ENCODE measurements around the gene IKZF3.
"Not testable (repeated sequence)": the region's sequence is repeated elsewhere in the genome, so short reads cannot be mapped to it uniquely, and the experiment has no call there.

DNA sequence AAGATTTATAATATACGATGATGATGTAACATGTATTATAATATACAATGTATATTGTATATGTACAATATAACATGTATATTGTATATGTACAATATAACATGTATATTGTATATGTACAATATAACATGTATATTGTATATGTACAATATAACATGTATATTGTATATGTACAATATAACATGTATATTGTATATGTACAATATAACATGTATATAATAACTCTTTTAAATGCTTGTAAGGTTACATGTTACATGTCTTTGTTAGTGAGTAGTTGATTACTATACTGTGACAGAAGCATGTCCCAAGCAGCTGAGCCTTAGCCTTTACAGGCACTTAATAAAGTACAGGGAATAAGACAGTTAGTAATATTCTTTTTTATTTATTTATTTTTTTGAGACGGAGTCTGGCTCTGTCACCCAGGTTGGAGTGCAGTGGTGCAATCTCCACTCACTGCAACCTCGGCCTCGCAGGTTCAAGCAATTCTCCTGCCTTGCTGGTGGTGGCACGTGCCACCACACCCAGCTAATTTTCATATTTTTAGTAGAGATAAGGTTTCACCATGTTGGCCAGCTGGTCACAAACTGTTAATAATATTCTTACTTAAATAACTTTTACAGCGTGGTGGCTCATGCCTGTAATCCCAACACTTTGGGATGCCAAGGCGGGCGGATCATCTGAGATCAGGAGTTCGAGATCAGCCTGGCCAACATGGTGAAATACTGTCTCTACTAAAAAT is 8.0 kb downstream of the IKZF3 start:
- TF ChIP-seq ZNF561 (tag by site-specific recombination; IDR thresholded peaks at IDR 0.05; ENCODE audit: borderline replicate concordance); SP7 (tag by site-specific recombination; IDR thresholded peaks at IDR 0.05); ZNF26 (tag by site-specific recombination; IDR thresholded peaks at IDR 0.05); CTCF (tag by site-specific recombination; IDR thresholded peaks at IDR 0.05); ZNF248 (tag by site-specific recombination; IDR thresholded peaks at IDR 0.05); ZBTB6 (tag by site-specific recombination; IDR thresholded peaks at IDR 0.05); REPIN1 (tag by site-specific recombination; IDR thresholded peaks at IDR 0.05; ENCODE audit: low read depth): not testable (repeated sequence)
